ENCODE results near the gene AHCTF1.
"Not testable (repeated sequence)": the region's sequence is repeated elsewhere in the genome, so short reads cannot be mapped to it uniquely, and the experiment has no call there.

The AHCTF1 gene

GRCh38 chr1:246836209-246836966 lies 95.4 kb downstream of the AHCTF1 start:
- no peak for DNase-seq (ENCODE audit: low read depth)

- no peak for DNase-seq (ENCODE audit: low read depth)
These were observed 100.2 kb downstream of the AHCTF1 start for GRCh38 chr1:246831543-246831942.

GRCh38 chr1:246828818-246829217 lies 102.9 kb downstream of the AHCTF1 start:
- no peak for DNase-seq (ENCODE audit: low read depth)

- no peak for DNase-seq (ENCODE audit: low read depth)
These were observed 104.4 kb downstream of the AHCTF1 start for GRCh38 chr1:246827396-246827795.

- DNase-seq (ENCODE audit: low read depth) = no peak
These were observed 106.1 kb downstream of the AHCTF1 start for GRCh38 chr1:246825557-246826175.

GRCh38 chr1:246824541-246824940 lies 107.2 kb downstream of the AHCTF1 start:
- DNase-seq (ENCODE audit: low read depth) = no peak

- not testable (repeated sequence) for DNase-seq (ENCODE audit: low read depth)
These were observed 109.6 kb downstream of the AHCTF1 start for GRCh38 chr1:246822154-246822553.

- no peak for DNase-seq (ENCODE audit: low read depth)
These were observed 111.1 kb downstream of the AHCTF1 start for GRCh38 chr1:246820666-246821065.

- not testable (repeated sequence) for DNase-seq (ENCODE audit: low read depth)
These were observed 114.0 kb downstream of the AHCTF1 start for GRCh38 chr1:246817778-246818177.

GRCh38 chr1:246815693-246816270 lies 116.0 kb downstream of the AHCTF1 start:
- DNase-seq (ENCODE audit: low read depth) = no peak

- DNase-seq (ENCODE audit: low read depth) = no peak
These were observed 116.9 kb downstream of the AHCTF1 start for GRCh38 chr1:246814890-246815289.

- not testable (repeated sequence) for DNase-seq (ENCODE audit: low read depth)
These were observed 118.4 kb downstream of the AHCTF1 start for GRCh38 chr1:246813325-246813724.

GRCh38 chr1:246811985-246812384 lies 119.8 kb downstream of the AHCTF1 start:
- DNase-seq (ENCODE audit: low read depth) = no peak

- no peak for DNase-seq (ENCODE audit: low read depth)
These were observed 122.3 kb downstream of the AHCTF1 start for GRCh38 chr1:246809473-246809872.

- no peak for DNase-seq (ENCODE audit: low read depth)
These were observed 126.5 kb downstream of the AHCTF1 start for GRCh38 chr1:246805135-246805716.

- no peak for DNase-seq (ENCODE audit: low read depth)
These were observed 127.9 kb downstream of the AHCTF1 start for GRCh38 chr1:246803883-246804282.

- DNase-seq (ENCODE audit: low read depth) = no peak
These were observed 128.4 kb downstream of the AHCTF1 start for GRCh38 chr1:246803373-246803772.

GRCh38 chr1:246801241-246802020 lies 130.3 kb downstream of the AHCTF1 start:
- DNase-seq (ENCODE audit: low read depth) = no peak

GRCh38 chr1:246800756-246801155 lies 131.0 kb downstream of the AHCTF1 start:
- no peak for DNase-seq (ENCODE audit: low read depth)

- no peak for DNase-seq (ENCODE audit: low read depth)
These were observed 131.4 kb downstream of the AHCTF1 start for GRCh38 chr1:246800356-246800755.

GRCh38 chr1:246798606-246799496 lies 132.9 kb downstream of the AHCTF1 start:
- no peak for DNase-seq (ENCODE audit: low read depth)
